Measurements from ENCODE around the gene IGF2R. TPM values are rescaled to one million over a fixed set of nuclear protein-coding genes. Genes with fewer than 3 reads are reported as not detected.

IGF2R gene
- total RNA-seq, 1 experiment from 2014 or later: 31.5 TPM

GRCh38 chr6:160135907-160136655 is 167.2 kb downstream of the IGF2R start:
- peaks cover 20% of the 10 kb centered on the region for H3K4me1 ChIP-seq (ENCODE audit: insufficient read depth, low read length)
- no peak for ATAC-seq
- no peaks in the 10 kb centered on the region for H3K36me3 ChIP-seq (ENCODE audit: low read depth, low read length)
- CTCF ChIA-PET: no interaction called here
- H3F3A ChIP-seq (ENCODE audit: low read length, unreplicated experiment): no peaks in the 10 kb centered on the region
- TF ChIP-seq EZH2 (IDR thresholded peaks at IDR 0.05; ENCODE audit: low read length, unreplicated experiment): no peak
- no peak for TF ChIP-seq EZH2phosphoT487 (IDR thresholded peaks at IDR 0.05; ENCODE audit: borderline replicate concordance, low read length)
- H3K4me2 ChIP-seq (ENCODE audit: low read length): no peak overlapping the region
- no peaks in the 10 kb centered on the region for H3K9me2 ChIP-seq (replicated peaks; ENCODE audit: low read length)
- no TSS peak for BruUV-seq (replicated peaks)
- DNase-seq: no peak
- H3K9me3 ChIP-seq (ENCODE audit: low read length): no peaks in the 10 kb centered on the region
- H3K79me2 ChIP-seq (ENCODE audit: low read length): no peaks in the 10 kb centered on the region
- POLR2A ChIA-PET (ENCODE audit: unreplicated experiment): no interaction called here
- no peak overlapping the region for H3K4me3 ChIP-seq (ENCODE audit: low read length)
- intact Hi-C loops (cut with micrococcal nuclease): loop anchor here (5.0 kb wide), 2 partner anchors 81 to 101 kb away; no protein-coding TSS in a partner anchor
- H2AFZ ChIP-seq (ENCODE audit: low read length): no peak overlapping the region
- no peak overlapping the region for H3K27ac ChIP-seq (ENCODE audit: low read length)
- no peaks in the 10 kb centered on the region for H4K20me1 ChIP-seq (ENCODE audit: low read length)
- H3K27me3 ChIP-seq (ENCODE audit: low read length): no peaks in the 10 kb centered on the region
- no peak overlapping the region for H3K9ac ChIP-seq (ENCODE audit: low read length)

GRCh38 chr6:160137130-160137988 is 168.5 kb downstream of the IGF2R start:
- H3K27me3 ChIP-seq (ENCODE audit: low read length): no peaks in the 10 kb centered on the region
- ATAC-seq: no peak
- no peaks in the 10 kb centered on the region for H3K9me3 ChIP-seq (ENCODE audit: low read length)
- H3K4me2 ChIP-seq (ENCODE audit: low read length): no peak overlapping the region
- H2AFZ ChIP-seq (ENCODE audit: low read length): no peak overlapping the region
- no peak for TF ChIP-seq EZH2 (IDR thresholded peaks at IDR 0.05; ENCODE audit: low read length, unreplicated experiment)
- no peak for TF ChIP-seq EZH2phosphoT487 (IDR thresholded peaks at IDR 0.05; ENCODE audit: borderline replicate concordance, low read length)
- no peak for TF ChIP-seq CTCF (conservative IDR thresholded peaks at IDR 0.05; ENCODE audit: low read depth, low read length)
- no peaks in the 10 kb centered on the region for H3K9me2 ChIP-seq (replicated peaks; ENCODE audit: low read length)
- ChIA-PET CTCF (interaction anchor here (1.4 kb wide), 1 partner anchor 160 kb away, joined by 9 read pairs; no protein-coding TSS in a partner anchor), POLR2A (ENCODE audit: unreplicated experiment) (no interaction called here)
- peaks cover 31% of the 10 kb centered on the region for H3K4me1 ChIP-seq (ENCODE audit: insufficient read depth, low read length)
- H3K79me2 ChIP-seq (ENCODE audit: low read length): no peaks in the 10 kb centered on the region
- no peaks in the 10 kb centered on the region for H4K20me1 ChIP-seq (ENCODE audit: low read length)
- H3K4me3 ChIP-seq (ENCODE audit: low read length): no peak overlapping the region
- no peak overlapping the region for H3K27ac ChIP-seq (ENCODE audit: low read length)
- no TSS peak for BruUV-seq (replicated peaks)
- H3K9ac ChIP-seq (ENCODE audit: low read length): no peak overlapping the region
- H3K36me3 ChIP-seq (ENCODE audit: low read depth, low read length): no peaks in the 10 kb centered on the region
- intact Hi-C loops (cut with micrococcal nuclease): loop anchor here (5.0 kb wide), 2 partner anchors 80 to 100 kb away; no protein-coding TSS in a partner anchor
- no peak for DNase-seq
- no peaks in the 10 kb centered on the region for H3F3A ChIP-seq (ENCODE audit: low read length, unreplicated experiment)
